NB4 (cell line): Measurements from ENCODE around the gene ABCG1.

Source experiments
- MAX ChIP-seq: IDR thresholded peaks from 2 replicates; pipeline ENCODE4 v1.6.1; 2011; ENCODE audit warnings: low read depth, low read length
- TF ChIP-seq, protein P1 (sequence below): IDR thresholded peaks from one replicate; pipeline ENCODE4 v1.5.1; 2012; ENCODE audit warnings: low read depth, low read length

DNA sequence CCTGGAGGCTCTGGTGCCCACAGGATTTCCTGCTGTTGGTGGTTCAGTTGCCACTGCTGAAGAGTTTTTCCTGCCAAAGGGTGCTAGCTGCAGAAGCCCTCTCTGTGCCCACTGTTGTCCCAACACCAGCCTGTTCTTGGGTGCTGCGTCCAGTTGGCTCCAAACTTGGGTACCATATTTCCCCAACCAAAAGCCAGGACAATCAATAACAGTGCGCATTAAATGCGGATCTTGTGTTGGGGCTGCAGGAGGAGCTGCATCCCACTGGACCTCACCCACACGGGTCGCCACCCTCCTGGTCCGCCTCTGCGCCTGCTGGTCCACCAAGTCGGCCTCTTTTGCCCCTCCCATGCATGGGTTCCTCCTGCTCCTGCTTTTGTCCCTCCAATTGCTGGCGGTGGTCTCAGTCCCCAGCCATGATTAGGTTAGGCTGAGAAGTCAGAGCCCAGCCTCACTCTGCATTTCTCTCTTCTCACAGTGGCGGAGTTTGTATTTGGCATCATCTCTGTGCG lies 9.8 kb downstream of the ABCG1 start:
- TF ChIP-seq, protein P1, sequence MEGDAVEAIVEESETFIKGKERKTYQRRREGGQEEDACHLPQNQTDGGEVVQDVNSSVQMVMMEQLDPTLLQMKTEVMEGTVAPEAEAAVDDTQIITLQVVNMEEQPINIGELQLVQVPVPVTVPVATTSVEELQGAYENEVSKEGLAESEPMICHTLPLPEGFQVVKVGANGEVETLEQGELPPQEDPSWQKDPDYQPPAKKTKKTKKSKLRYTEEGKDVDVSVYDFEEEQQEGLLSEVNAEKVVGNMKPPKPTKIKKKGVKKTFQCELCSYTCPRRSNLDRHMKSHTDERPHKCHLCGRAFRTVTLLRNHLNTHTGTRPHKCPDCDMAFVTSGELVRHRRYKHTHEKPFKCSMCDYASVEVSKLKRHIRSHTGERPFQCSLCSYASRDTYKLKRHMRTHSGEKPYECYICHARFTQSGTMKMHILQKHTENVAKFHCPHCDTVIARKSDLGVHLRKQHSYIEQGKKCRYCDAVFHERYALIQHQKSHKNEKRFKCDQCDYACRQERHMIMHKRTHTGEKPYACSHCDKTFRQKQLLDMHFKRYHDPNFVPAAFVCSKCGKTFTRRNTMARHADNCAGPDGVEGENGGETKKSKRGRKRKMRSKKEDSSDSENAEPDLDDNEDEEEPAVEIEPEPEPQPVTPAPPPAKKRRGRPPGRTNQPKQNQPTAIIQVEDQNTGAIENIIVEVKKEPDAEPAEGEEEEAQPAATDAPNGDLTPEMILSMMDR: no peak
- no peak for TF ChIP-seq MAX
